Endothelial cell (in vitro differentiated cells): ENCODE data around the gene FRAT1. TPM values are rescaled to one million over a fixed set of nuclear protein-coding genes. Genes with fewer than 3 reads are reported as not detected.

Experiments used
- DNase-seq: peaks from one replicate; pipeline ENCODE4 v3.0.0; 2021; ENCODE audit warnings: low spot score
- H3K27ac Mint-ChIP-seq: one replicate; pipeline ENCODE4 v1.8.0; 2021; ENCODE audit warnings: mixed read lengths, inconsistent platforms; ENCODE audit not compliant: unreplicated experiment
- H3K27me3 Mint-ChIP-seq: one replicate; pipeline ENCODE4 v1.8.0; 2021; ENCODE audit warnings: mild to moderate bottlenecking, moderate library complexity, mixed read lengths, inconsistent platforms; ENCODE audit not compliant: unreplicated experiment
- H3K36me3 Mint-ChIP-seq: one replicate; pipeline ENCODE4 v1.8.0; 2021; ENCODE audit warnings: mild to moderate bottlenecking, low read depth, mixed read lengths, inconsistent platforms; ENCODE audit not compliant: unreplicated experiment
- H3K4me1 Mint-ChIP-seq: one replicate; pipeline ENCODE4 v1.8.0; 2021; ENCODE audit warnings: mild to moderate bottlenecking, mixed read lengths, inconsistent platforms; ENCODE audit not compliant: unreplicated experiment
- H3K4me3 Mint-ChIP-seq: one replicate; pipeline ENCODE4 v1.8.0; 2021; ENCODE audit warnings: mild to moderate bottlenecking, mixed read lengths, inconsistent platforms; ENCODE audit not compliant: unreplicated experiment
- H3K9me3 Mint-ChIP-seq: one replicate; pipeline ENCODE4 v1.8.0; 2021; ENCODE audit warnings: mixed read lengths, inconsistent platforms; ENCODE audit not compliant: unreplicated experiment
- total RNA-seq: library from RNA; stranded (reverse); fragmentation: NEBNext Ultra II Directional; extraction: Animal tissue kit (Norgen Biotek cat#: 25700); gene quantifications from one replicate; pipeline ENCODE4 v1.2.1, GENCODE V29; 2021; ENCODE audit not compliant: unreplicated experiment
- TF ChIP-seq, protein P1 (sequence below): fragments of 200-600 bp; sonication (generic); IDR thresholded peaks from one replicate; pipeline ENCODE4 v1.5.0; 2021; ENCODE audit warnings: antibody characterized with exemption; ENCODE audit not compliant: unreplicated experiment

The FRAT1 gene
- total RNA-seq, 1 donor from 2014 or later = 8.0 TPM

GRCh38 chr10:97356918-97357317 lies 37.8 kb downstream of the FRAT1 start:
- DNase-seq = no peak
- peaks cover 5% of the 10 kb centered on the region for H3K36me3 Mint-ChIP-seq
- H3K4me1 Mint-ChIP-seq = peaks cover 13% of the 10 kb centered on the region
- H3K27ac Mint-ChIP-seq = no peak overlapping the region
- no peak overlapping the region for H3K4me3 Mint-ChIP-seq
- peaks cover 8% of the 10 kb centered on the region for H3K27me3 Mint-ChIP-seq
- TF ChIP-seq, protein P1, sequence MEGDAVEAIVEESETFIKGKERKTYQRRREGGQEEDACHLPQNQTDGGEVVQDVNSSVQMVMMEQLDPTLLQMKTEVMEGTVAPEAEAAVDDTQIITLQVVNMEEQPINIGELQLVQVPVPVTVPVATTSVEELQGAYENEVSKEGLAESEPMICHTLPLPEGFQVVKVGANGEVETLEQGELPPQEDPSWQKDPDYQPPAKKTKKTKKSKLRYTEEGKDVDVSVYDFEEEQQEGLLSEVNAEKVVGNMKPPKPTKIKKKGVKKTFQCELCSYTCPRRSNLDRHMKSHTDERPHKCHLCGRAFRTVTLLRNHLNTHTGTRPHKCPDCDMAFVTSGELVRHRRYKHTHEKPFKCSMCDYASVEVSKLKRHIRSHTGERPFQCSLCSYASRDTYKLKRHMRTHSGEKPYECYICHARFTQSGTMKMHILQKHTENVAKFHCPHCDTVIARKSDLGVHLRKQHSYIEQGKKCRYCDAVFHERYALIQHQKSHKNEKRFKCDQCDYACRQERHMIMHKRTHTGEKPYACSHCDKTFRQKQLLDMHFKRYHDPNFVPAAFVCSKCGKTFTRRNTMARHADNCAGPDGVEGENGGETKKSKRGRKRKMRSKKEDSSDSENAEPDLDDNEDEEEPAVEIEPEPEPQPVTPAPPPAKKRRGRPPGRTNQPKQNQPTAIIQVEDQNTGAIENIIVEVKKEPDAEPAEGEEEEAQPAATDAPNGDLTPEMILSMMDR = no peak
- no peaks in the 10 kb centered on the region for H3K9me3 Mint-ChIP-seq

GRCh38 chr10:97358349-97358748 lies 39.3 kb downstream of the FRAT1 start:
- H3K4me1 Mint-ChIP-seq = peaks cover 13% of the 10 kb centered on the region

DNA sequence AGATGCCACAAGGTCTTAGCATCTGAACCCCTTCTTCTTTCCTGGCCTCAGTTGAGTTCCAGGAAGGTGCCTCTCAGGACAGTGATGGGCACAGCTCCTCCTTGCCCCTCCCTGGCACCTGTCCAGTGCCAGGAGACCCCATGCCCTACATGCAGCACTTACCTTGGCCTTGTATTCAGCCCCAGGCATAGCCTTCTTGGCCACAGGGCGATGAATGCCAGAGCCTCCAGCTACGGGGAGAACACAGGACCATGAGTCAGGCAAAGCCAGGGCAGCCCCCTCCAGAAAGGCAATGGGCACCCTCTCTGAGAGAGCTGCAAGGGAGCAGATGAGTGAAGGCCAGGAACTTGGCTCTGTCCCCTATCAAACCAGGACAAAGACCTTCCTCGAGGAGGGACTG lies 39.7 kb downstream of the FRAT1 start:
- H3K4me1 Mint-ChIP-seq = peaks cover 13% of the 10 kb centered on the region
- no peak overlapping the region for H3K4me3 Mint-ChIP-seq
- DNase-seq = no peak
- H3K36me3 Mint-ChIP-seq = peaks cover 13% of the 10 kb centered on the region
- TF ChIP-seq, protein P1 = no peak
- H3K27me3 Mint-ChIP-seq = peaks cover 8% of the 10 kb centered on the region
- H3K9me3 Mint-ChIP-seq = no peaks in the 10 kb centered on the region
- no peak overlapping the region for H3K27ac Mint-ChIP-seq

More at GRCh38 chr10:97358349-97358748, 39.3 kb downstream of the FRAT1 start:
- Mint-ChIP-seq H3K4me3 (no peak overlapping the region), H3K27ac (no peak overlapping the region), H3K27me3 (peaks cover 8% of the 10 kb centered on the region), H3K9me3 (no peaks in the 10 kb centered on the region), H3K36me3 (peaks cover 9% of the 10 kb centered on the region)
- TF ChIP-seq, protein P1 = no peak
- no peak for DNase-seq

DNA sequence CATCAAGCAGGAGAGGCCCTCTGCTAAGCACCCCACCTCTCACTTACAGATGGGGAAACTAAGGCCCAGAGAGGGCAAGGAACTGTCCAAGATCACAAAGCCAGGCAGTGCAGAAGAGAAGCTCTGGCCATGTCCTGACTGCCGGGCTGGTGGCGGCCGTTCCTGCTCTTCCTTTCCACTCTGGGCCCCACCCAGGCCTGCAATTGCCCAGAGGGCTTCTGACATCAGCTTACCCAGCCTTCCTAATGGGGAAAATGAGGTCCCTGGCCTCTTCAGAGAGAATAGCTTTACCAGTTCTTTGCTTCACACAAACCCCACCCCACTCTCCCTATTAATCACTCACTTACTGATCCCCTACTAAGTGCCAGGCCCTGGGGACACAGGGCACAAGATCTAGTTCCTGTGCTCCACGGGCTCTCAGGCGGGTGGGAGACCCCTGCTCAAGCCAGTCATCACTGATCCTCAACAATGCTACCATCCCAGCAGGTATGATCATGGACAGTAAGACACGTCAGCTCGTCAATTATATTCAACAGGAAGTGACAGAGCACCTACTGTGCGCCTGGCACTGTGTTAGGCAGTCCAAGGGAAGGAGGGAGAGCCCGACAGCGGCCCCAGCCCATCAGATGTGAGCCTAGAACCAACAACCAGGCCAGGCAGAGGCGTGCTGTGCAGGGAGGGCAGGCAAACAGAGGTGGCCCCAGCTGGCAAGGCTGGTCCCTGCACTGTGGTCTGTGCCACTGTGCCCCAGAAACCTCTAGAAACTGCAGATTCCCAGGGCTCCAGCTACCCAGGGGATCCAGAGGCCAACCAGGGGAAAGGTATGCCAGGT lies 41.9 kb downstream of the FRAT1 start:
- TF ChIP-seq, protein P1 = no peak
- H3K27ac Mint-ChIP-seq = no peak overlapping the region
- H3K4me1 Mint-ChIP-seq = peaks cover 23% of the 10 kb centered on the region
- peaks cover 8% of the 10 kb centered on the region for H3K27me3 Mint-ChIP-seq
- H3K36me3 Mint-ChIP-seq = peaks cover 15% of the 10 kb centered on the region
- no peak for DNase-seq
- no peak overlapping the region for H3K4me3 Mint-ChIP-seq
- no peaks in the 10 kb centered on the region for H3K9me3 Mint-ChIP-seq

- Mint-ChIP-seq H3K9me3 (no peaks in the 10 kb centered on the region), H3K27ac (no peak overlapping the region), H3K36me3 (peaks cover 13% of the 10 kb centered on the region), H3K4me3 (no peak overlapping the region), H3K4me1 (peaks cover 22% of the 10 kb centered on the region), H3K27me3 (peaks cover 8% of the 10 kb centered on the region)
- TF ChIP-seq, protein P1 = no peak
- DNase-seq = no peak
Measured at GRCh38 chr10:97361537-97361901, 42.4 kb downstream of the FRAT1 start.
